ENCODE results near the gene SPECC1L.

The SPECC1L gene

DNA sequence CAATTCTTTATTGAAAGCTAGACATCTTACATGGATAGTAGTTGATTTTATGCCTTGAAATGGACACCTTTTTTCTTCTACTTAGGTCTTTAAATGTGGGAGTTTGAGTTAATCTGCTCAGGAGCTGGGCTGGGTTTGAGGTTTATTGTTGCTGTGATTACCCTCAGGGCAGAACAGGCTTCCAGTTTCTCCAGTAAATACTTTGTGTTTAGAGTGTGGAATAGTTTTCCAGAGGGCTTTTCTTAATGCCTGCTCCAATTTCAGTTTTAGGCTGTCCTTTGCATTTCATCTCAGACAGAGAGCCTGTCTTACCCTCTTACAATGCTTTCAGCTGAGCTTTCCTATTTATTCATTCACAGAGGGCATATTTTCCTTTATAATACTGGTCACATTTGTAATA, 86.9 kb downstream of the SPECC1L start:
- DNase-seq (ENCODE audit: low read depth in 2 of 3, low spot score in 1 of 3) = no peak

DNA sequence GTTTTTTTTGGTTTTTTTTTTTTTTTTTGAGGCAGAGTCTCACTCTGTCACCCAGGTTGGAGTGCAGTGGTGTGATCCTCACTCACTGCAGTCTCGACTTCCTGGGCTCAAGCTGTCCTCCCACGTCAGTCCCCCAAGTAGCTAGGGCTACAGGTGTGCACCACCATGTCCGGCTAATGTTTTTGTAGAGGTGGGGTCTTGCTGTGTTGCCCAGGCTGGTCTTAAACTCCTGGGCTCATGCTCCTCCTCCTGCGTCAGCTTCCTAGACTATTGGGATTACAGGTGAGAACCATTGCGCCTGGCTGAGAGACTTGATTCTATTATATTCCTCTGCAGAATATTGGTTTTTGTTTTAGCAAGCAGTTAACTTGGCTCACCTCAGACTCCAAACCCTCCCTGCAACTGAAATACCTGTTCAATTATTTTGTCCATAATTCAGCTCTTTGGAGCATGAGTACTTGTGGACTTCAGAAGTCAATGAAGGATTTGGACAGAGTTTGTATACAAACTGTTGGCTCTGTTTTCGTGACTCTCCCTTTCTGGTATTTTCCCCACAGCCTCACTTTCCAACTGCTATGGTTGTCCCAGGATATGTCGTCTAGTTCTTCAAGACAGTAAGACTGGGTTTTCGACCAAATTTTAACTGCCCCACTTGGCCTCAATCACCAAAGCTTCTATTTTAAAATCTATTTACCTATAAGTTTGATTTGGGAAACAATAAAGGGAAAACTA, 87.6 kb downstream of the SPECC1L start:
- no peak for DNase-seq (ENCODE audit: low read depth in 2 of 3, low spot score in 1 of 3)

DNA sequence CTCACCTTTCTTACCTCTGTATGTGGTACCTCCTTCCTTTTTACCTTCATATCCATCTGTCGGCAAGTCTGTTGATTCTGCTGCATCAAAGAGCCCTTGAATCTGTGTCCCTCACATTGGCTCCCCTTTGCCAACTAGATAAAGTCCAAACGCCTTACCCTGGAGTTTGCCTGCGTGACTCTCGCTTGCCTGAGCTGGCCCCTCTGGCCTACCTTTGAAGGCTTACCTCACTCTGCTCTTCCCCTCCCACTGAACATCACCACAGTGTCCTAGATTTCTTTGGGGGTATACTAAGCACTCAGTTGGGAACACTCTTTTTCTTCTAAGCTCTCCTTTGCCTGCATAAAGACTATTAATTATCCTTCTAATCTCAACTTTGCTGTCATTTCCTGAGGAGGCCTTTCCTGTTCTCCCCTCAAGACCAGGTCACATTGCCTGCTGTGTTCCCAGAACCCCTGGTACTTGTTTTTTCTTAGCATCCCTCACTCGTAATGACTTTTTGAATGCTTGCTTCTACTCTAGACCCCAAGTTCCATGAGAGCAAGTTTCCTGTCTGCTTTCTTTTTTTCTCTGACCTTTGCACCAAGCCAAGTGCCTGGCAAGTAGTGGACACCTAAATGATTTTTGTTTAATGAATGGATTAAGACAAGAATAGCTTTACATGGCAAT, 89.0 kb downstream of the SPECC1L start:
- no peak for DNase-seq (ENCODE audit: low read depth in 2 of 3, low spot score in 1 of 3)

DNA sequence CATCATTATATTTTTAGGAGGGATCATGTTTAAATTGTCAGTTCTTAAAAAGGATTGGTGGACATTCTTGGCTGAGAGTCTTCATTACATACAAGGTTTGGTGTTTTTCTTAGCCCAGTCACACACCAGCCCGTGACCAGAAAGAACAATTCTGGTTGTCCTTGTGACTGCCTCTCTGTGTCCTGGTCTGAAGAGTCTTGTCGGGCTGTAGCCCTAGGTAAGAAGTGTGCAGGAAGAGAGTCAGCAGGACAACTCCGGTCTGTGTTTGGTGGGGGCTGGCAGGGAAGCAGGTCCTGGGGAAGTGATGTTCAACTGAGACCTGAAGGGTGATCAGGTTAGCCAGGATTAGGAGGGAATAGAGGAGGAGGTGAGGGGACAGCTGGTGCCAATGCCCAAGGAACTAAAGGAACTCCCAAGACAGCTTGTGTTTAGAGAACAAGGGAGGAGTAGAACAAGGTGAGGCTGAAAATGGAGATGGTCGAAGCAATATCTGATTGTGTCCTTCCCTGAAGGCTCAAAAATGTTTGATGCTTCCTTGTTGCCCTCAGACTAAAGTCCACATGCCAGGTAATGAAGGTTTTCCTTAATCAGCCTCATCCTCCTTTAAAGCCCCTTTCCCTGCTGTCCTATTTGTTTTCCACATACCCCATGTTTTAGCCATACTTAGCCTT, 91.5 kb downstream of the SPECC1L start:
- no peak for DNase-seq (ENCODE audit: low read depth in 2 of 3, low spot score in 1 of 3)

DNA sequence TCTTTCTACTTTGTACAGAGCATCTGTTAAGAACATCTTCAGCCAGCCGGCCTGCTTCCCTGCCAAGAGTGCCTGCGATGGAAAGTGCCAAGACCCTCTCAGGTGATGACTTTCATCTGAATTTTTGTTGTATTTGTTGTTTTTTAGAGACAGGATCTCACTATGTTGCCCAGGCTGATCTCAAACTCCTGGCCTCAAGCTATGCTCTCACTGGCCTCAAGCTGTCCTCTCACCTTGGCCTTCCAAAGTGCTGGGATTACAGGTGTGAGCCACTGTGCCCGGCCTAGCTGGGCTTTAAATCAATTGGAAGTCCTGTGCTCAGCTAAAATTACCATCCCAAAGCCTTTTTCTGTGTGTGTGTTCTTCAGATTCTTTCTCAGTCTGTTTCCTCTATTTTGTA, 92.6 kb downstream of the SPECC1L start:
- DNase-seq (ENCODE audit: low read depth in 2 of 3, low spot score in 1 of 3) = no peak

DNA sequence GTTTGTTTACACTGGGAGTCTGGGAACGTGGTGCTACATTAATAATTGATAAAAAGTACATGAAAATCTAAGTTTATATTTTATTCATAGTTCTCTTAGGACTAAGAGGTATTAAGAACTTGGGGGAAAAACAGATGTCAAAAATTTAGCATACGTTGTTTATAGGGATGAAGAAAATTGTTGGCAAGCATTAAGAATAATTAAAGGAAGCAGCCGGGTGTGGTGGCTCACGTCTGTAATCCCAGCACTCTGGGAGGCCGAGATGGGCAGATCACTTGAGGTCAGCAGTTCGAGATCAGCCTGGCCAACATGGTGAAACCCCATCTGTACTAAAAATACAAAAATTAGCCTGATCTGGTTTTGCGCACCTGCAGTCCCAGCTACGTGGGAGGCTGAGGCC, 96.1 kb downstream of the SPECC1L start:
- no peak for DNase-seq (ENCODE audit: low read depth in 2 of 3, low spot score in 1 of 3)

DNA sequence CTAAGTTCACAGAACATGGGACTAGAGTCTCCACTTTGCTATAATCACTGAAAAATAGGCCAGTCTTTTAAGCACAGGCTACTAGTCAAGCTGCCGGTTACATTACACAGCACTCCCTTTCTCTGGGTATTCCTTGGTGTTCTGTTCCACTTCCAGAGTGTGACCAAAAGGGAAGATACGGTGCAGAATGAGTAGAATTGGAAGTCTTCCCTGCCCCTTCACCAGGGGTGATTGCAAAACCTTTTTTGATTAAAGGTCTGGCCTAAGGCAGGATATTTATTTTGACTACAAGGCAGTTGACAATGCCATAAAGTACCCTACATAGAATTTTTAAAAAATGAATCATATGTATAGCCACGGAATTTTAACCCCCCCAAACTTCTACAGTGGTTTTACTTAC, 97.2 kb downstream of the SPECC1L start:
- DNase-seq (ENCODE audit: low read depth in 2 of 3, low spot score in 1 of 3) = no peak

DNA sequence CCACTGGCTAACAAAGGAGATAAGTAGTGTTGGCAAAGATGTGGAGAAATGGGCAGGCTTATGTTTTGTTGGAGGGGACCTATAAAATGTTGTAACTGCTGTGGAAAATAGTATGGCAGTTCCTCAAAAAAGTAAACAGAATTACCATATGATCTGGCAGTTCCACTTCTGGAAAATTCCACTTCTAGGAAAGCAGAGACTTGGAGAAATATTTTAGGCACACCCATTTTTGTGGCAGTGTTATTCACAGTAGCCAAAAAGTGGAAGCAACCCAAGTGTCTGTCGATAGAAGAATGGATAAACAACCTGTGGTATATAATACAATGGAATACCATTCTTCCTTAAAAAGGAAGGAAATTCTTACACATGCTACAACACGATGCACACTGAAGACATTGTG, 99.8 kb downstream of the SPECC1L start:
- no peak for DNase-seq (ENCODE audit: low read depth in 2 of 3, low spot score in 1 of 3)

DNA sequence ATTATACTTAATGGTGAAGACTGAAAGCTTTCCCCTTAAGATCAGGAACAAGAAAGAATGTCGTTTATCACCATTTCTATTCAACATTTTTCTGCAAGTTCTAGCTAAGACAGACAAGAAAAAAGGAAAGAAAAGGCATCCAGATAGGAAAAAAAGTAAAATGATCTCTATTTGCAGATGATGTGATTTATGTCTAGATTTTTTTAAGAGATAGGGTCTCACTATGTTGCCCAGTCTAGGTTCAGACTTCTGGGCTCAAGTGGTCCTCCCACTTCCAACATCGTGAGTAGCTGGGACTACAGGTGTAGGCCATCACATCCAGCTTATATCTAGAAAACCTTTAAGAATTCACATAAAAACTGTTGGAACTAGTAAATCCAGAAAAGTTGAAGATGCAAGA, 105.4 kb downstream of the SPECC1L start:
- DNase-seq (ENCODE audit: low read depth in 2 of 3, low spot score in 1 of 3) = no peak

DNA sequence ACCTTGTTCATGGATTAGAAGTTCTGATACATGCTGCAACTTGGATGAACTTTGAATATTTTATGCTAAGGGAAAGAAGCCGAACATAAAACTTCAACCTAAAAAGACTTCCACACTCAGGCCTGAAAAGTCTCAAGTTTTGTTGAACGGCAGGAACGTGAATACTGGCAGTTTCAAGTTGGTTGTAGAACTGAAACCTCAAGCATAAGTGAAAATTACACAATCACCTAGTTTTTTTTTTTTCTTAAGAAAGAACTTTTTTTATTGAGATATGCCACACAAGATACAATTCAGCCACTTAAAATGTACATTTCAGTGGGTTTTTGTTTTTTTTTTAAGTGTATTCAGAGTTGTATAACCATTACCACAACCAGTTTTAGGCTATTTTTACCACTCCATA, 106.0 kb downstream of the SPECC1L start:
- DNase-seq (ENCODE audit: low read depth in 2 of 3, low spot score in 1 of 3) = no peak

DNA sequence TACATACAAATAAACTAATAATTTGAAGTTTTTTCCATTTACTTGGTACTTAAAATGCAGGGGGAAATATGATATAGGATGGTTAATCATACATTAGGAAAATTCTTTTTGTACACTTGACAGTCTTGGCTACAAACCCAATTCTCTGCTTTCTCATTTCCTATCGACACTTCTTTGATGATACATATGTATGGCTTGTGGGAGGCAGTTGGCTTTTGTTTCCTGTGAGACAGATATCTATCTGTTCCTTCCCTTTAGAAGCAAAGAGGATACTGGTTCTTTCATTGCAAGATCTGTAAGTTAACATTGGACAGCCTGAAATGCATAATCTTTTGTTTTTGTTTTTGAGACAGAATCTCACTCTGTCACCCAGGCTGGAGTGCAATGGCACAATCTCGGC, 108.9 kb downstream of the SPECC1L start:
- DNase-seq (ENCODE audit: low read depth in 2 of 3, low spot score in 1 of 3) = no peak

DNA sequence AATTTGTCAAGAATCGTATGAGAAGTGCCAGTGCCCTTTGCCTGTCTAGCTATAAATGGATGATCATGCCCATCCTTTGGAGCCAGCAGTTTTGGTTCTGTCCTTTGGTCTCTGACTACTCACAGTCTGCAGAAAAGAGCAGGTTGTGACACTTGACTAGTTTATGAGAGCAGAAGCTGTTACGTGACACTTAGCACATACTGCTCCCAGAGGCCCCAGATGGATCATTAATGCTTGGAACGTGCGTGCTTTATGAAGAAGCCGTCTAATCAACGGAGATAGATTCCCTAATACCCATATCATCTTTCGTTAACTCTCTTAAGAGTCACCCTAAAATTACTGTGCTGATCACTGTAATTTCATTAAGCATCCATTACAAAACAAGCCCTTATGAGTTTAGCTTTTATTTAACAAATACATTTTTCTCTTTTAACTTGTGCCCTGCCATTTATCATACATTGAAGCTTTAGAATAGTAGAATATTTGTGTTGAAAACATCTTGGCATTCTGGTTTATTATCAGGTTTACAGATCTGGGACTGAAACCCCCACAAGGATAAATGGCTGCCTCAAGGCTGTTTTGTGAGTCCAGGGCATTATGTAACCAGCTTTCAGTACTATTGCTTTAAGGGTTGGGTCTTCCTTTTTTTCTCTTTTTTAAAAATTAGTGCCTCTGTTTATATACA, 109.7 kb downstream of the SPECC1L start:
- no peak for DNase-seq (ENCODE audit: low read depth in 2 of 3, low spot score in 1 of 3)

DNA sequence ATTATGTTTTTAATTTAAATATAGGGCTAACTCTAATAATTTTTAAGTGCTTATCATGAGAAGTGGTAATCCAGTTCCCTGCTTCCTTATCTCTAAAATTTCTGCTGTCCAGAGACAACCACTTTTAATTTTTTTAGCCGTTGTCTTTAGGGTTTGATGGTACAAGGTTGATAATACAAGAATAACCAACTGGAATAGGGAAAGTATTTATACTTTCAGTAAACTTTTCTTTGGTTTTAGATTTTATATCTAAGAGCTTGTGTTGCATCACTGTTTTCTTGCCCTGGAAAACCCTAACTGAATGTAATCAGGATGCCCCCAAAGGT, 110.2 kb downstream of the SPECC1L start:
- no peak for DNase-seq (ENCODE audit: low read depth in 2 of 3, low spot score in 1 of 3)

DNA sequence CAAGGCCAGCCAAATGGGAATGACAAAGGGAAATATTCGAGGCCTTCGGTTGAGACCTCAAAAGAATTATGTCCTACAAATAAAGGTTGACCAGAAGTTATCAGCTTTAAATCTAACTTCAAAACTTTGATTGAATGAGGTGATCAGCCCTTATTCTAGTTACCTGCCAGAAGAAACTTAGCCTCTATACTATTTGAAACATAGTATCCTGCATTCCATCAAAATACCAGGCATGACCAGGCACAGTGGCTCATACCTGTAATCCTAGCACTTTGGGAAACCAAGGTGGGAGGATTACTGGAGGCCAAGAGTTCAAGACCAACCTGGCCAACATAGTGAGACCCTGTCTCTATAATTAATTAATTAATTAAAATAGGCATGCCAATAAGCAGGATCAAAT, 112.4 kb downstream of the SPECC1L start:
- no peak for DNase-seq (ENCODE audit: low read depth in 2 of 3, low spot score in 1 of 3)

DNA sequence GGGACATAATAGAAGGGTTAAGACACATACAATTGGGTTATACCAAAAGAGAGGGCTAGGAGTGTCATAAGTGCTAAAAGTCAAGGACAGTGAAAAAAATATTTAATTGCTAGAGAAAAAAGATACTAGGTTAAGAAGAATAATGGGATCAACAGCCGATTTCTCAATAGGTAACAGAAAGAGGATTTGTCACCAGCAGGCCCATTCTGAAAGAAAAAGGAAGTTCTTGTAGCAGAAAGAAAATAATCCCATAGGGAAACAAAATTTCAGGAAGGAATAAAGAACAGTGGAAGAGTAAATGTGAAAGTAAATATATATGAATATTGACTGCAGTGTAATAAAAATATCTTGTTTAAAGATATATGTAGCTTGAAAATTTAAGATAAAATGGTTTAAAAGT, 113.5 kb downstream of the SPECC1L start:
- no peak for DNase-seq (ENCODE audit: low read depth in 2 of 3, low spot score in 1 of 3)

DNA sequence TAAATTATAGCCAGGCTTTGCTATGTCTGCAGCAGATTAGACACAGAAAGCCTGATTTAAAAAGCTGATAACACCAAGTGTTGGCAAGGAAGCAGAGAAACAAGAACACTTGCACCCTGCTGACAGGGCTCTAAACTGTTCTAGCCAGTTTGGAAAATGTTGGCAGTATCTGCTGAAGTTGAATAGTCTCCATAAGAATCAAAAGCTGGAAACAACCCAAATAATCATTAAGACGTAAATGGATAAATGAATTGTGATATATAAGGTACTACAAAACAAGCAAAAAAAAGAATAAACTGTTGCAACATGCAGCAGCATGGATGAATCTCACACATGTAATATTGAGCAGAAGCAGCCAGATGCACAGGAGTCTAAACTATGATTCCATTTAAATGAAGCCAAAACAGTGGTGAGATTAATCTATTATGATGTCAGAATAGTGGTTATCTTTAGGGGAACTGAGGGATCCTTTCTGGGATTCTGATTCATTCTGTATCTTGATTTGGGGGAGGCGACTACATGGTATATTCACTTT, 116.4 kb downstream of the SPECC1L start:
- DNase-seq (ENCODE audit: low read depth in 2 of 3, low spot score in 1 of 3) = no peak

DNA sequence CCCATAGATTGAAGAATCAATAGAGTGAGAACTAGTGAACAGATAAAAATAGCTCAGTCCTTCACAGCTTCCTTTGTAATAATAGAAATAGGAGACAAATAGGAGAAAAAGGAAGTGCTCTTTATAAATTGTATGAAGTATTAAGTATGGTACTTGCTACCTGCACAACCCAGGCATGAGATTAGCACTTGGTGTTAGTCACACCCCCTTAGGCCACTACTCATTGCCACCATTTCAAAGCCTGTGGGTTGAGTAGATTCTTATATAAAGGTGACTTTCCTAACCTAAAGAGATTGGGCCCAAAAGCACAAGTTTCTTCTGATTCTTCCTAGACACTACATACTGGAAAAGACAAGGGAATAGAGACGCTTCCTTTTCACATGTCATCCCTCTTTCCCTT, 119.0 kb downstream of the SPECC1L start:
- DNase-seq (ENCODE audit: low read depth in 2 of 3, low spot score in 1 of 3) = no peak

DNA sequence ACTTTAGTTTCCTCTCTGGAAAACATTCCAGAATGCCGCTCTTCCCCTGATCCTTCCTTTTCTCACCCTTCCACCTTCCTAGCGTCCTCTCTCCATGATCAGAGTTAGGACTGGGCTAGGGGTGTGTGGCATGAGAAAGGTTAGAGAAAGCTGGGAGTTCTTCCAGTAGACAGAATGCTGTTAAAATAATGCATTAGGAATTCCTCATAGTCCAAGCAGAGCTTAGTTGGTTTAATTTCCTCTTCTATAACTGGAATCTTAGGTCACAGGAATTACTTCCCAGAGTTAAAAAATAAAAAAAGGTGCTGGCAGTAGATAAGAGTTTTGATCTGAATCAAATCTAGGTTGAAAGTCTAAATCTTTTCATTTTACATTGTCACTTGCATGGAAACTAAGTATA, 119.5 kb downstream of the SPECC1L start:
- DNase-seq (ENCODE audit: low read depth in 2 of 3, low spot score in 1 of 3) = no peak

DNA sequence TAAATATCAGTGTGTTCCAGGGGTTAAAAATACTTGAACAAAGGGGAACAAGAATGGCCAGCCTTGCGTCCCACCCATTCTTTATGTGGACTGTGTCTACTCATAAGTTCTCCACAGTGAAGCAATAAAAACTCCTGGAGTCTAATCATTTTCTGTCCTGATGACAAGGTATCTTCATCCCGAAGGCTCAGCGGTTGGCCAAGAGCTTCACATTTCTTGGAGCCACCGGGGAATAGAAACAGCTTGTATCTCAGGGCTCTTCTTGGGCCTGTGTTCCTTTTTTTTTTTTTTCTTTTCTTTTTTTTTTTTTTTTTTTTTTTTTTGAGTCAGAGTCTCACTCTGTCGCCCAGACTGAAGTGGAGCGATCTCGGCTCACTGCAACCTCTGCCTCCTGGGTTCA, 119.9 kb downstream of the SPECC1L start:
- DNase-seq (ENCODE audit: low read depth in 2 of 3, low spot score in 1 of 3) = no peak

DNA sequence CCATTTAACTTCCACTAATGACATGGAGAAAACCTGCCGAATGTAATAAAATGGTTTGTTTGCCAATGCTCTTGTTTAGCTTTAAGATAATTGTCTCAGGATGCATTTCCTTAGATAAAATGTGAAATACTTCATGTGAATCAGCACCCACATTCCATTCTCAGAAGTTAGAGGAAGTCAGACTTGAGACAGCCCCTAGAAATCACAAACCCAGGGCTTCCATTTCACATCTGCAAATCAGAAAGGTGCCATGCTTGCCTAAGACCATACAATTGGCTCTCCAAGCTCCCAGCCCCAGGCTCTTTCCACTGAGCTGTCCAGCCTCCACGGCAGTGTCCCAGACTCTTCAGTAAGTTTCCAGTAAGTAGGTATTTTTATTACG, 121.2 kb downstream of the SPECC1L start:
- DNase-seq (ENCODE audit: low read depth in 2 of 3, low spot score in 1 of 3) = no peak

DNA sequence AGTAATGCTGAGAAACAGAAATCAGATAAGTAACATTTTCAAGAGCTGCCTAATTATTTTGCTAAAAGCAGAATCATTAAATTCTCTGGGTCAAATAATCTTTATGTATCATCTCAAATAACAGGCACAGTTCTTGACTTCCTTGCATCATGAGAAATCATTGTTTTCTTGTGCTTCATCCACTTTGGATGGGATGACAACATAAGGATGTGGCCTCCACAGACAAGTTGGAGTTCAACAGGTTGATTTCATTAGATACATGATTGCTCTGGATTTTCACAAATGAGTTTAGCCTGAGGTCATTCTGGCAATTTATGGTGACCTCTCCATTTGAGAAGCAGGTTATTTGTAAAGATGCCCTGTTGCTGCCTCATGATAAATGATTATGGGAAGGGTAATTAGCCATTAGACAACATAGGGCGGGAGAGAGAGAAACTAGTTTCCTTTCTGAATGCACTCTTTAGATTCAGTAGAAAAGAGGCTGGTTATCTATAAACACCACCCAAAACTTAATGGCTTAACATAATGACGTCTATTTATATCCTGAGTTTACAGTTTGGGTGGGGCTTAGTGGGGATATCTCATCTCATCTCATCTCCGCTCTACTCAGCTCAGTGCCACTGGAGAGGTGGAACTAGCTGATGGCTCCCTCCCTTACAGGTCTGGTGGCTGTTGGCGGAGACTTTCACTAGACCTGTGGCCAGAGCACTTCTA, 121.7 kb downstream of the SPECC1L start:
- no peak for DNase-seq (ENCODE audit: low read depth in 2 of 3, low spot score in 1 of 3)
